NCI-H146 treated with DMSO at 0.1 percent for 48 hours (cell line): ENCODE data around the gene ERMAP.
"Not testable (repeated sequence)": the region's sequence is repeated elsewhere in the genome, so short reads cannot be mapped to it uniquely, and the experiment has no call there.

Experiments
- DNase-seq: peaks from one replicate; lab custom pipeline; 2025; ENCODE audit not compliant: unreplicated experiment; lab: John Stamatoyannopoulos, UW

Gene ERMAP

DNA sequence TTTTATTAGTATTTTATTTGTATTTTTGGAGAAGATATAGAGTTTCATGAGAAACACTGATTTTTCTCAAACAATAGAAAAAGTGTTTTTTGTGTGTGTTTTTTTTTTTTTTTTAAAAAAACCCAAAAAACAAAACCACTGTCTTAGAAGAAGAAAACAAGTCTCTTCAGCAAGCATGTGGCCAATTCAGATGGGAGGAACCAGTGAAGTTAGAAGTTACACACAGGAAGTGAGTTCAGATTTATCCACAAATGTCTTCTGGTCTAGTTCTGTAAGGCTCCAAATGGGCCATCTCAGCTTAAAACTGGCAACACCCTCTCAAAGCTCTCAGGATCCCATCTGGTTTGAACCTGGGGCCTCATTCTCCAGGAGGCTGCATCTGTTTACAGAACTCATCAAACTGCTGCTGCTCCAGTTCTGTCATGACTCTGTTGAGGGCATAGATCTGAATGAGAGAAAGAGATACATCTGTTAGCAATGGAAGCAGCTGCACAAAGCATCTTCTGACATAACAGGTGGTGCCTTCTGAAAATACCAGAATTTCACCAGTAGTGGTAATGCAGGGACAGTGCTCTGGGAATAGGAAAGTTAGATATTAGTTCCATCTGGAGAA lies 9.8 kb upstream of the ERMAP start:
- DNase-seq, result no peak

DNA sequence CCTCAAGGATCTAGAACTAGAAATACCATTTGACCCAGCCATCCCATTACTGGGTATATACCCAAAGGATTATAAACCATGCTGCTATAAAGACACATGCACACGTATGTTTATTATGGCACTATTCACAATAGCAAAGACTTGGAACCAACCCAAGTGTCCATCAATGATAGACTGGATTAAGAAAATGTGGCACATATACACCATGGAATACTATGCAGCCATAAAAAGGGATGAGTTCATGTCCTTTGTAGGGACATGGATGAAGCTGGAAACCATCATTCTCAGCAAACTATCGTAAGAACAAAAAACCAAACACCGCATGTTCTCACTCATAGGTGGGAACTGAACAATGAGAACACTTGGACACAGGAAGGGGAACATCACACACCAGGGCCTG lies 2.1 kb upstream of the ERMAP start:
- DNase-seq, result not testable (repeated sequence)

DNA sequence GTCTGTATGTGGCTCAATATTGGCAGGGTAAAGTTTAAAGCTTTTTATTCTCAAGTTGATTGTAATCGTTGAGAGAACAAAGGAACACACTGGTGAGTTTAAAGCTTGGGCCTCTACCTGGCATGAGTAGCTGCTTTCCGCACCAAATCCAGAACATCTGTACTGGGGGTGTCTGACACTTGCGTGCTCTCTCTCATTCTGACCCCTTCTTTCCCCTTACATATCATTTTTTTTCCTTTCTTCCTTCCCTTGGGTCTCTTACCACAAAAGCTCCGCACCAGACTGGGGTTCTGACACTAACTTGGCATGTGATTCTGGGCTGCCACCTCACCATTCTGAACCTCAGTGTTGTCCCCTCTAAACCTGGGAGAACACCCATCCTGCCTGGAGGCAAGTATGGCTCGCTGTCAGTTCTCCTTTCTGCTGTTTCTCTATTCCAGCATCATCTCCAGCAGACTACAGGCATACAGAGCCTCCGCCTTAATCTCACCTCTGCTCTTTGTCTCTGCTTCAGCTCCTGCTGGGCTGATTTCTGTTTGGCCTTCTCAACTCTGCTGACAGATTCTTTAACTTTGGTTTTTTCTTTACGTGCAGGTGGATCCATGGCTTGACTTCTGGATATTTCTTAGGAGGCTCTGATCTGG lies 859 bp upstream of the ERMAP start:
- DNase-seq, result peak; percentile 37

DNA sequence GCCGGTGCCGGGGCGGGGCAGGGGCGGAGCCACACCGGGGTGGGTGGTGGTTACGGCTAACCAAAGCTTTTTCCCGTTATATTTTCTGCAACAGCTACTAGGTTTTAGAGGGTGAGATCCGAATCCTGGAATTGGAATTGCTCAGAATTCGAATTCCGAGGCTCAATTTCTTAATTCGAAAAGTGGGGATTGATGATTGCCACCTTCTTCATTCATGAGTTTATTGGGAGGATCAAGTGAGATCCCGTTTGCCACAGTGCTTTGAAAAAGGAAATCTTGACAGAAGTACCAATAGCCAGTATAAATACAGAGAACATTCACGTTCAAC lies 482 bp downstream of the ERMAP start:
- DNase-seq, result no peak

DNA sequence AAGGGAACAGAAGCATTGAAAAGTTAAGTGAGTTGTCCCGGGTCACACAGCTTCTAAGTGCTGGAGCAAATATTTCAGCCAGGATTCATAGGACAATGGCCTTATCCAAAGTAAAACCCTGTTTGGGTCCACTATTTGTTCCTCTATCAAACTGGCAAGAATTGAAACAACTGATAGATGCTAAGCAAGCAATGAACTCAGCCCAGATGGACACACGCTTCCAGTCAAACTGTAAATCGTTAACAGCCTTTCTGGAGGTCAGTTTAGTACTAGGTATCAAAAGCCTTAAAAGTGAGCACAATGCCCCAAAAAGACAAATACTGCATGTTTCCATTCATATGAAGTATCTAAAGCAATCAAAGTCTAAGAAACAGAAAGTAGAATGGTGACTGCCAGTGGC lies 1.1 kb downstream of the ERMAP start:
- DNase-seq, result no peak

DNA sequence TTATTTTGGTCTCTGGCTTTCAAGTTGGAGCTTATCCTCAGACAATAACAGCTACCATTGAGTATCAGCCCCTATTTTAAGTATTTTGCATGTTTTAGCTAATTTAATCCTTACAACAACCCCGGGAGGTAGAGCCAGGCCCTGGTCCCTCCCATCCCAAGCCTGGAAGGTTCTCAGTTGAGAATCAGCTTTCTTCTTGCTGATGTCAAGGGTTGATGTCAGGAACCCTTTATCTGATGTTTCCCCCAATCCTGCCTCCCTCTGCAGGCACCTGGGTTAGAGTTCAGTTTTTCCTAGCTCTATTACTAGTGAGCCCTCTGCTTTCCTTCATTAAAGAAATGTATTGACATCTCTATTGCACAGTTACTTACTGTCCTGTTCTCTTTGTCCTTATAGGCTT lies 3.9 kb downstream of the ERMAP start:
- no peak for DNase-seq

DNA sequence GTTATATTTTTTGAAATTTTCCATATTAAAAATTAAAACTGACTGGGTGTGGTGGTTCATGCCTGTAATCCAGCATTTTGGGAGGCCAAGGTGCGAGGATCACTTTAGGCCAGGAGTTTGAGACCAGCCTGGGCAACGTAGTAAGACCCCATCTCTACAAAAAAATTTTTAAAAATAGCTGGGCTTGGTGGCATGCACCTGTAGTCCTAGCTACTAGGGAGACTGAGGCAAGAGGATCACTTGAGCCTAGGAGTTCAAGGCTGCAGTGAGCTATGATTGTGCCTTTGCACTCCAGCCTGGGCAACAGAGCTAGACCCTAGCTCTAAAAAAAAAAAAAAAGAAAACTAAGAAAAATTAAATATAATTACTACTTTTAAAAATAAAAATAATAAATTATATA lies 4.8 kb downstream of the ERMAP start:
- DNase-seq, result no peak

DNA sequence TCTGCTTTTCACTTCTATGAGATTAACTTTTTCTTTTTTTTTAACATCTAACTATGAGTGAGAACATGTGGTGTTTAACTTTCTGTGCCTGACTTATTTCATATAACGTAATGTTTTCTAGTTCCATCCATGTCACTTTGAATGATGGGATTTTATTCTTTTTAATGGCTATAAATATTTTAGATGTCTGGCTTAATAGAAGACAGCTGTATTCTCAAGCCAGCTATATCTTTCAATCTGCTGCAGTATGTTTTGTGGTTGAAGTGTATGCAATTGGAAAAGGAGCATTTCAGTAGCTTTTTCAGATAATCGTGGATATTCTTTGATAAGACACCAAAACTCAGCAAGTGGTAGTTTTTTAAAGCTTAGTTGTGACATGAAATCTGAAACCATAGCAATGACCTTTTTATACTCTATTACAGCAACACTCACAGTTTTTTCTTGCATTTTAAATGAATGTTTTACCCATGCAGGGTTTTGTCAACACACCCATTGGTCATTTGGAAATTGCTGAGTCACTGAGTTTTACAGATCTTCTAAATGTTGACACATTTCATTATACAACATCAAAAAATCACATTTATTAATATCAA lies 6.0 kb downstream of the ERMAP start:
- no peak for DNase-seq

DNA sequence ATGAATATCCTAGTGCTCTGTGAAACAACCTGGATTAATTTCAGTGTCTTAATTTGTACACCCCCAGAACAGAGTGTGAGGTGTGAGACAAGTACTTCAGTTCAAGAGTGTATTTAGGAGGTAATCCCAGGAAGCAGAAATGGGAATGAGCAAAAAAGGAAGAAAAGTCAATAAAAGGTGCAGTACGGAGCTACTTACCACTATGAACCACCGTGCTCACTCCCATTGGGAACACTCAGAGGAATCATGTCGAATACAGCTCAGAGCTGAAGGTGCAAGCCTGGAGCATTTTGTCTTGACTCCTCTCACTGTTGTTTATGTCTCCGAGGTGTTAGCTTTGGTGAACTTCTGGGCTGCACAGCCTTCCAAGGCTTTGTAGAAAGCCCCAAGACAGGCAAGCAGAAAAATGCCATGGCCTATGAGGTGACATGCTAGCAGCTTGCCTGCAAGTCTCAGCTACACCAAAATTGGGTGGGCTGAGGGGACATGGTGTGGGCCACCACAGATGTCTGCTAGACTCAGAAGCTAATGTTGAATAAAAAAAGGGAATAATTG lies 7.6 kb downstream of the ERMAP start:
- DNase-seq, result no peak

DNA sequence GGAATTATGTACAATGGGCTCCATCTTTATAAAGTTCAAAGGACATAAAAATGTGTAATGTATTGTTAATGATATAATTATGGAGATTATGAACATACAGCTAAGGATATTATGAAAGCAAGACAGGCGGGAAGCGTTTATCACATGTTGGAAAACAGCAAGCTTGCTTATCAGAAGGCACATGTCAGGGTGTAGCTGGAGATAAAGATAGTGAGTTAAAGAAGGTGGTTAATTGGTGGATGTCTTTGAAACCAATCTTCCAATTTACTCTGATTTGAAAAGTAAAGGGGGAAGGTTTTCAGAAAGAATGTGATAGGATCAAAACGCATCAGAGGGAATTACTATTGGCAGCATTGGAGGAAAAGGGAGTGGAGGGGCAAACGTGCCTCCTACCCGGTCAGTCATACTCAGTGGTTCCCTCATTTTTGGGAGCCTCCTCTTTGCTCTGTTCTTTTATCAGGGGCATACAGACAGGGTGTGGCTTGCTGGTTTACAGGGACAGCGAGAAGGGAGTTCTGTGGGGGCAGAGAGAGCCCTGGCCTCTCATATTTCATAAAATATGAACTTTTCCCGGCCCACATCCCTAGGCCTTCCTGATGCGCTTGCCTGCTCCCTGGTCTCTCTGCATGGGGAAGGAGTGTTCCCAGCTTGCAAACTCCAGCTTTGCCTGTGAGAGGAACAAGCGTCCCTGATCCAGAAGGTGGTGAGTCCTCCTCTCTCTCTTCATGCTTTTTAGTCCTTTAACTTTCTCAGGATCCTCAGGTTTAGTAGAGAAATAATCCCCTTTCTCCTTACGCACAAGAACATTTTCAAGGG lies 8.3 kb downstream of the ERMAP start:
- no peak for DNase-seq

DNA sequence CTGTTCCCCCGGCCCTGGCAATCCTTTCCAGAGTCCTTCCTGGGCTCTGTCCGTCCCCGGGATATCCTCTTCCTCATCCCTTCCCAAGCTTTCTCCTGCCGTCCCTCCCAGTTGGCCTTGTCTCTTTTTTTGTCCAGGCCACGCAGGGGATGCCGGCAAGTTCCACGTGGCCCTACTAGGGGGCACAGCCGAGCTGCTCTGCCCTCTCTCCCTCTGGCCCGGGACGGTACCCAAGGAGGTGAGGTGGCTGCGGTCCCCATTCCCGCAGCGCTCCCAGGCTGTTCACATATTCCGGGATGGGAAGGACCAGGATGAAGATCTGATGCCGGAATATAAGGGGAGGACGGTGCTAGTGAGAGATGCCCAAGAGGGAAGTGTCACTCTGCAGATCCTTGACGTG lies 13.7 kb downstream of the ERMAP start:
- DNase-seq, result no peak

DNA sequence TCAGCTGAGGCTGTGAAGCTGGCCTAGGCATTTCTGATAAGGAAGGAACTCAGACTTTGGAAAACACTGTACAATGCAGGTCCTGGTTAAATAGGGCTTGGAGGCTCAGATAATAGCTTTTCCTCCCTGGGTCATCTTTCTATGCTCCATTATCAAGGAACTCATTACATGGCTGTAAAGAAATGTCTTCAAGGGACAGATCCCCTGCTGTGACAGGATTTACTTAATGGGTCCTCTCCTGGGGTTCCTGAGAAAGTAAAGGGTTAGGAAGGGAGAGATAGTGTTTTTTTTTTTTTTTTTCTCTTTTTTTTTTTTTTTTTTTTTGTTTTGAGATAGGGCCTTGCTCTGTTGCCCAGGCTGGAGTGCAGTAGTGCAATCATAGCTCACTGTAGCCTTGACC lies 14.4 kb downstream of the ERMAP start:
- DNase-seq, result no peak

DNA sequence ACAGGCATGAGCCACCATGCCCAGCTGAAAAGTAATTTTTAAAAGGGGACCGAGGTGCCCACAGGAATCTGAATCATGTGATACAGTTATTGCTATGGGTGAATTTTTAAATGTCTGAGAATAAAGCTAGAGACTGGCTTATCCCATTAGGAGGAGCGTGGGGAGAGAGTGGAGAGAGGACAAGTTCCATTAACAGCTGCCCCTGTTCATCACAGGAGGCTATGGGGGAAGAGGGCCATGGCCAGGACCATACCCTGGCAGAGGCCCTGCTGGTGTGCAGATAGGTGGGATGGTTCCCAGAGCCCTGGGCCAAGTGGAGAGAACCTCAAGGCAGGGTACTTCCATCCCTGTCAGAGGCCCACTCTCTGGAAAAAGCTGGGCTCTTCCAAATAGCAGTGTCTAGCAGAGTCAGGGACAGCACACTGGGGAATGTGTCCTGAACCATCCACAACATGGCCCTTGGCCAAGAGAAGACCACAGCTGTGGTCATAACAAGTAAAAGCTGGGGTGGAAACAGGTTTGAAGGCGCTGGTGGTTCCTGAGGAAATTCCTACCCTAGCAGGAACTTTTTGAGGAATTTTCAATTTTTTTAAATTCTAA lies 15.8 kb downstream of the ERMAP start:
- no peak for DNase-seq

DNA sequence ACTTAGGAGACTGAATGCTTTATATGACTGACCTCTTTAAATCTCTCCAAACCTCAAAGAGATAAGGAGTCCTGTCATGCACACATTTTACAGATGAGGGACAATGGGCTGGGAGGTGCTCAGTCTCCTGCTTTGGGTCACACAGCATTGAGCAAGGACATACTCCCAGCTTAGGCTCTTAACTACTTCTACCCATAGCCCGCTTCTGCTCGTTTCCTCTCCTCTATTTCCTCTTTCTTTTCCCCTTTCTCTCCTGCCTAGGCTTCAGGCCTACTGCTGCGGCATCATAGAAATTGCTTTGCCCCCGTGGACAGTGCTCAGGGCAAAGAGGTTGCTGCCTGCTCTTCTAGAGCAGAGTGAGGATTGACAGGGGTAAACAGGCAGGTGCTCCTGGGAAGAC lies 17.1 kb downstream of the ERMAP start:
- no peak for DNase-seq

DNA sequence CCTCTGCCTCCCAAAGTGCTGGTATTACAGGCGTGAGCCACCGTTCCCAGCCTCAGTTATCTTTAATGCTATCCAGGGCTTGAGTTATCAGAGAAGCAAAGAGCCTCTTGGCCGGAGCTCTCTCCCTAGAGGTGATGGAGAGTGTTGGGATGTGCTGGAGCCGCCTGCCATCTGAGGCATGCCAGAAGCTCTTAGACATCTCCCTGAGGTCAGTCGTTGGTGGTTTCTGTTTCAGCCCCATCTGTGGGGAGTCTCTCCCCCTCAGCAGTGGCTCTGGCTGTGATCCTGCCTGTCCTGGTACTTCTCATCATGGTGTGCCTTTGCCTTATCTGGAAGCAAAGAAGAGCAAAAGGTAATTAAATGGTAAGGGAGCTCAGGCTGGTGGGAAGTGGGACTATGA lies 17.9 kb downstream of the ERMAP start:
- DNase-seq, result no peak

DNA sequence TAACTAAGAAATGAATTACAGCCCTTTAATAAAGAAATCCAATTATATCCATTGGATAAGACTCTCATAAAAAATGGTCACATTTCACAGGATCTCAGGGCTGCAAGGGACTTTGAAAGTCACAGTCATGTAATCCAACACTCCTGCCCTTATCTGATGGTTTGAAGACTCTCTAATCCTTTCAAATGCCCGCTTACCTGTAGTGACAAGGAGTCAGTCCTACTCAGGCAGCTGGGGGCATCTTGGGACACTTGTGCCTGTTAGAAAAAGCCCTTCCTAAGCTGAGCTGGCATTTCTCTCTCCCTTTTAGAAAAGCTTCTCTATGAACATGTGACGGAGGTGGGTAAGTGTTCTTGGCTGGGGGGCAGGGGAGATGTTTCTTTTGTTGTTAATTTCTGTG lies 18.5 kb downstream of the ERMAP start:
- no peak for DNase-seq

DNA sequence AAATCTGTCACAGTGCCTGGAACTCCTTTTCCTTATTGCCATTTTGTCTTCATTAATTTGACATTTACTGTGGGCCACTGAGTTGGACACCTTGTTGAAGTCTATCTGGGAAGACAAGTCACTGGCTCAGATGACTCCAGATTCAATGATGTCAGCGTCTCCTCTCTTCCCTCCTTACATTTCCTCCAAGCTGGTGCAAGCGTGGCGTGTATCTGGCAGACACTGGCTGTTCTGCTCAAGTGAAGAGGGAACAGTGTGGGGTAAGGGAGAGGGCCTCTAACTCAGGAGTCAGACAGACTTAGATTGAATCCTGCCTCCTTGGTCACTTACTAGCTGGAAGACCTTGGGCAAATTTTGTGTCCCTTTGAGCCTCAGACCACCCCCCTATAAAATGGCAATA lies 20.8 kb downstream of the ERMAP start:
- no peak for DNase-seq

DNA sequence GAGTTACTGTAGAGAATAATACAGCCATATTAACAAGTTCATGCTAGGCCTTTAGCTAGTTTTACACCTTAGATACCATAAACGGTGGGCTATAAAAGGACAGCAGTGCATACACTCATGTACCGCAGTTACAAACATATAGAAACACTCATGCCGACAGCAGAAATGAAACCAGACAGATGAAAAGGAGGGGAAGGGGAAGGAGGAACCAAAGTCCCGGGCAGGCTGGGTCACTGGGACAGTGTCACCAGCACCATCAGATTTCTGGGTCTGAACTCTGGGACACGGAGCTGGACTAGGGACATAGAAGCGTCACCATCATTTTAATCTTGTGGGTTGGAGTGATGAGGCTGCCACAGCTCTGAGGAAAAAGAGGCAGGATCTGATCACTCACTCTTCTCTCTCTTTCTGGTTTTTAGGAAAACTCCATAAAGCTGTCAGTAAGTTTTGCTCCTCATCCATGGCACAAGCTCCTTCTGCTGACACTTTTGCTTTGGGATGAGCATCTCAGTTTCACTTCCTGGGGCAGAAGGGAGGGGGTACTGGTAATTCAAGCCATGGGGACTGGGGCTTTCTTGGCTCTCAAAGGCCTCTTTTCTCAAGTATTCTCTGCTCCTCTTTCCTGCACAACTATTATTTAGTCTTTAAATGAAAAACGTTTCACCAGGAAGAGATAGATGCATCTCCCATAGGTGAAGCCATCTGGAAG lies 21.7 kb downstream of the ERMAP start:
- no peak for DNase-seq

DNA sequence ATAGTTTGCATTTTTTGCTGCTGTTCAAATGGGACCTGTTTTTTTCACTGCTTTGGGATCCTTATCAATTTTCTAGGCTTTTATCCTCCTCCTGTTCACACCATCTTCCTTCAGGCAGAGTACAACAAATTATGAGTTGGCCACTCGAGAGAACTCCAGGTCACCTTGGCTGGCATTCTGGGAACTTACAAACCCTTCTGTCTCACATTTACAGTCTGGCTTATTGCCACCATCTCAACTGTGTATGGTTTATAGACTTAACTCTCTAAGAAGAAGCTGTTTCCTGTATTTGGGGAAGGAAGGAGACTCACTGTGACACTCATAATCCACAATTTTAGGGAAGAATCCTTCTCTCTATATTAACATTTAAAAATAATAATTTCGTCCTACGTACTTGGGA lies 24.1 kb downstream of the ERMAP start:
- DNase-seq, result no peak

DNA sequence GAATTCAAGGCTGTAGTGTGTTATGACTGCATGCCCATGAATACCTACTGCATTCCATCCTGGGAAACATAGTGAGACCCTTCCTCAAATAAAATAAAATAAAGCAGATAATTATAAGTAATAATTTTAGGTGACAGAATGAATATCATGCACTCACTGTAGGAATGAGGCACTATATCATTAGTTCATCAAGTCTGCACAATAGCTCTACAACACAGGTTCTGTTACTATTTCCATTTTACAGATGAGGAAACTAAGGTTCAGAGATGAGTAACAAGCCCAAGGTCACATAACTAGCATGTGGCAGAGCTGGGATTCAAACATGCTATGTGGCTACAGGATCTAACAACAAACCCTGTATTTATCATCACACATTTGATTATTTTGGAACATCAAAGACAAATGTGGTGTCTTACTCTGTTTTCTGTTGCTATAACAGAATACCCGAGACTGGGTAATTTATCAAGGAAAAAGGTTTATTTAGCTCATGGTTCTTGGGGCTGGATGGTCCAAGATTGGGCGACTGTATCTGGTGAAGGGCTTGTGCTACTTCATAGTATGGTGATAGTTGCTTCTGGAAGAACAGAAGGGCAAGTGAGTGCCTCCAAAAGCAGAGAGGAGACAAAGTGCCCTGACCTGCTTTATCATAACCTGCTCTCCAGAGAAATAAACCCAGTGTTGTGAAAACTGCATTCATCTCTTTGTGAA lies 24.7 kb downstream of the ERMAP start:
- DNase-seq, result no peak
